ENCODE measurements around the gene BUD13. TPM values are rescaled to one million over a fixed set of nuclear protein-coding genes. Genes with fewer than 3 reads are reported as not detected.

Gene BUD13
- polyA plus RNA-seq, 1 donor (not counting 4 experiments of a cell fraction or from before 2014, with no cell fraction given), result 12.6 TPM

DNA sequence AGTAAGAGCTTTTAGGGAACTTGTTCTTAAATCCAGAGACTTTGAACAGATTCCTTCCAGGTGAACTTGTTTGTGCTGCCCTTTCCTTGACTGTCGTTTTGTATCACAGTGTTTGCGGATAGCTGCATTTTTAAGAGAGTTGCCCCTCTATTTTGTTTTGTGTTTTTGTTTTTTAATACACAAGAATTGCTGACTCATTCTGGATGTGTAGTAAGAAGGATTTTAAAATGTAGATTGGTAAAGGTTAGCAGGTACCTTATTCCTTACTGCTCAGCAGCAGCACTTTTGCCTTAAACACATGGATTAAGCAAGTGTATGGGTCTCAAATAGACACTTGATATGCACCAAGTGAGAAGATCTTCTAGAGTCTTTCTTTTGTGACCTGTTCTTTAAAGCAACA lies 27.8 kb upstream of the BUD13 start:
- Histone ChIP-seq H3K4me2 (ENCODE audit: control insufficient read depth, extremely low read depth, insufficient read depth, low read depth, low read length) (no peak overlapping the region), H3K79me2 (ENCODE audit: control insufficient read depth, insufficient read depth, low read length) (no peaks in the 10 kb centered on the region), H3K27me3 (ENCODE audit: control insufficient read depth, extremely low read depth, insufficient read depth, low read length) (no peaks in the 10 kb centered on the region), H2AFZ (ENCODE audit: control insufficient read depth, low read length) (no peak overlapping the region), H3K27ac (ENCODE audit: control insufficient read depth, insufficient read depth, low read length) (no peak overlapping the region), H3K4me3 (ENCODE audit: control insufficient read depth in 2 of 3, extremely low read depth in 1 of 3, insufficient read depth in 2 of 3, low read depth in 1 of 3, low read length in 3 of 3) (no peak overlapping the region), H3K9me3 (ENCODE audit: control insufficient read depth, low read depth, low read length) (no peaks in the 10 kb centered on the region), H3K9ac (ENCODE audit: control insufficient read depth, extremely low read depth, insufficient read depth, low read length) (no peak overlapping the region), H3K36me3 (ENCODE audit: control insufficient read depth in 2 of 2, extremely low read depth in 1 of 2, insufficient read depth in 2 of 2, low read length in 2 of 2) (no peaks in the 10 kb centered on the region), H3K4me1 (ENCODE audit: control insufficient read depth, extremely low read depth, insufficient read depth, low read length) (no peaks in the 10 kb centered on the region), H4K20me1 (ENCODE audit: control insufficient read depth, extremely low read depth, insufficient read depth, low read length) (no peaks in the 10 kb centered on the region), H3K9me1 (ENCODE audit: control insufficient read depth, extremely low read depth, insufficient read depth, low read length) (no peaks in the 10 kb centered on the region)
- DNase-seq (ENCODE audit: low read depth, low spot score) (no peak), FAIRE-seq (no peak)
- dilution Hi-C loops (cut with MboI; ENCODE audit: extremely low pct_ligation_motif_present, low sequenced_read_pairs), result no loop called here
- no peak for TF ChIP-seq EZH2 (IDR thresholded peaks at IDR 0.05; ENCODE audit: low read length)
- TF ChIP-seq, protein P1, sequence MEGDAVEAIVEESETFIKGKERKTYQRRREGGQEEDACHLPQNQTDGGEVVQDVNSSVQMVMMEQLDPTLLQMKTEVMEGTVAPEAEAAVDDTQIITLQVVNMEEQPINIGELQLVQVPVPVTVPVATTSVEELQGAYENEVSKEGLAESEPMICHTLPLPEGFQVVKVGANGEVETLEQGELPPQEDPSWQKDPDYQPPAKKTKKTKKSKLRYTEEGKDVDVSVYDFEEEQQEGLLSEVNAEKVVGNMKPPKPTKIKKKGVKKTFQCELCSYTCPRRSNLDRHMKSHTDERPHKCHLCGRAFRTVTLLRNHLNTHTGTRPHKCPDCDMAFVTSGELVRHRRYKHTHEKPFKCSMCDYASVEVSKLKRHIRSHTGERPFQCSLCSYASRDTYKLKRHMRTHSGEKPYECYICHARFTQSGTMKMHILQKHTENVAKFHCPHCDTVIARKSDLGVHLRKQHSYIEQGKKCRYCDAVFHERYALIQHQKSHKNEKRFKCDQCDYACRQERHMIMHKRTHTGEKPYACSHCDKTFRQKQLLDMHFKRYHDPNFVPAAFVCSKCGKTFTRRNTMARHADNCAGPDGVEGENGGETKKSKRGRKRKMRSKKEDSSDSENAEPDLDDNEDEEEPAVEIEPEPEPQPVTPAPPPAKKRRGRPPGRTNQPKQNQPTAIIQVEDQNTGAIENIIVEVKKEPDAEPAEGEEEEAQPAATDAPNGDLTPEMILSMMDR (optimal IDR thresholded peaks at IDR 0.05 in 1 of 3, IDR thresholded peaks at IDR 0.05 in 1 of 3, conservative IDR thresholded peaks at IDR 0.05 in 1 of 3; ENCODE audit: extremely low read depth in 1 of 3, insufficient read depth in 2 of 3, low read length in 3 of 3), result no peak

DNA sequence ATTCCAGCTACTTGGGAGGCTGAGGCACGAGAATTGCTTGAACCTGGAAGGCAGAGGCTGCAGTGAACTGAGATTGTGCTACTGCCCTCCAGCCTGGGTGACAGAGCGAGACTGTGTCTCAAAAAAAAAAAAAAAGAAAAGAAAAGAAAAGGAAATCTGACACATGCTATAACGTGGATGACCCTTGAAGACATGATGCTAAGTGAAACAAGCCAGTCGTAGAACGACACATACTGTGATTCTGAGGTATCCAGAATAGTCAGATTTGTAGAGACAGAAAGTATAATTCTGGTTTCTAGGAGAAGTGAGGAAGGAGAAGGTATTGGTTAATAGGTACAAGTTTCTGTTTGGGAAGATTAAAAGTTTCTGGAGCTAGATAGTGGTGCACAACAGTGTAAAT lies 25.6 kb upstream of the BUD13 start:
- H3K4me3 ChIP-seq (ENCODE audit: control insufficient read depth in 2 of 3, extremely low read depth in 1 of 3, insufficient read depth in 2 of 3, low read depth in 1 of 3, low read length in 3 of 3), result no peak overlapping the region
- no peak for FAIRE-seq
- H3K4me2 ChIP-seq (ENCODE audit: control insufficient read depth, extremely low read depth, insufficient read depth, low read depth, low read length), result no peak overlapping the region
- H3K4me1 ChIP-seq (ENCODE audit: control insufficient read depth, extremely low read depth, insufficient read depth, low read length), result peaks cover 5% of the 10 kb centered on the region
- TF ChIP-seq EZH2 (IDR thresholded peaks at IDR 0.05; ENCODE audit: low read length), result no peak
- TF ChIP-seq, protein P1 (optimal IDR thresholded peaks at IDR 0.05 in 1 of 3, IDR thresholded peaks at IDR 0.05 in 1 of 3, conservative IDR thresholded peaks at IDR 0.05 in 1 of 3; ENCODE audit: extremely low read depth in 1 of 3, insufficient read depth in 2 of 3, low read length in 3 of 3), result no peak
- H3K79me2 ChIP-seq (ENCODE audit: control insufficient read depth, insufficient read depth, low read length), result no peaks in the 10 kb centered on the region
- no peak overlapping the region for H3K9ac ChIP-seq (ENCODE audit: control insufficient read depth, extremely low read depth, insufficient read depth, low read length)
- no peaks in the 10 kb centered on the region for H3K36me3 ChIP-seq (ENCODE audit: control insufficient read depth in 2 of 2, extremely low read depth in 1 of 2, insufficient read depth in 2 of 2, low read length in 2 of 2)
- no peaks in the 10 kb centered on the region for H3K27me3 ChIP-seq (ENCODE audit: control insufficient read depth, extremely low read depth, insufficient read depth, low read length)
- no peak for DNase-seq (ENCODE audit: low read depth, low spot score)
- no peaks in the 10 kb centered on the region for H4K20me1 ChIP-seq (ENCODE audit: control insufficient read depth, extremely low read depth, insufficient read depth, low read length)
- H3K9me3 ChIP-seq (ENCODE audit: control insufficient read depth, low read depth, low read length), result no peaks in the 10 kb centered on the region
- H2AFZ ChIP-seq (ENCODE audit: control insufficient read depth, low read length), result no peak overlapping the region
- no peak overlapping the region for H3K27ac ChIP-seq (ENCODE audit: control insufficient read depth, insufficient read depth, low read length)
- dilution Hi-C loops (cut with MboI; ENCODE audit: extremely low pct_ligation_motif_present, low sequenced_read_pairs), result no loop called here
- no peaks in the 10 kb centered on the region for H3K9me1 ChIP-seq (ENCODE audit: control insufficient read depth, extremely low read depth, insufficient read depth, low read length)
